Measurements from ENCODE around the gene CADM3.

The CADM3 gene

DNA sequence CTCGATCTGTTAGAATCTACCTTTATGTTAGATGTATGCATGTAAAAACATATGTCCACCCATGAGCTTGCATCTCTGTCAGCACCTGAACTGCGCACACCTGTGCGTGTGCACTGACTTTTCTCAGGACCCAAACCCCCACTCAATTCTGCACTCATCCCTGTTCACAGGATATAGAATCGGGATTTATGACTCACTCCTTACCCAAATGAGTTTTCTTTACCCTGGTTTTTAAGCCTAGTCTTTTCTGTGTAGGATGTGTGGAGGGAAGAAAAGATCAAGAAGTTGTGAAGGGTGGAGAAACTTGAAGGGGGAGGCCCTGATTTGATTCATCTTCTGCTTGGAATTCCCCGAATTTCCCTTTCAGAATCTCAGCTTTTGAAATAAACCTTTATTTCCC lies 35.7 kb downstream of the CADM3 start:
- TF ChIP-seq SIN3A (IDR thresholded peaks at IDR 0.05; ENCODE audit: borderline replicate concordance, insufficient read depth, low read length) (no peak), TAF1 (IDR thresholded peaks at IDR 0.05; ENCODE audit: borderline replicate concordance, insufficient read depth, low read length) (no peak), FOXP2 (optimal IDR thresholded peaks at IDR 0.05; ENCODE audit: borderline replicate concordance, extremely low read depth, extremely low read length, insufficient read depth) (no peak), REST (IDR thresholded peaks at IDR 0.05; ENCODE audit: insufficient read depth in 1 of 2, low read depth in 2 of 2, low read length in 2 of 2) (no peak), POLR2AphosphoS5 (IDR thresholded peaks at IDR 0.05; ENCODE audit: low read depth, low read length) (no peak)

GRCh38 chr1:159207774-159208173 lies 36.4 kb downstream of the CADM3 start:
- TF ChIP-seq TAF1 (IDR thresholded peaks at IDR 0.05; ENCODE audit: borderline replicate concordance, insufficient read depth, low read length), result no peak
- TF ChIP-seq POLR2AphosphoS5 (IDR thresholded peaks at IDR 0.05; ENCODE audit: low read depth, low read length), result no peak
- no peak for TF ChIP-seq REST (IDR thresholded peaks at IDR 0.05; ENCODE audit: insufficient read depth in 1 of 2, low read depth in 2 of 2, low read length in 2 of 2)
- TF ChIP-seq FOXP2 (optimal IDR thresholded peaks at IDR 0.05; ENCODE audit: borderline replicate concordance, extremely low read depth, extremely low read length, insufficient read depth), result no peak

- no peak for TF ChIP-seq FOXP2 (optimal IDR thresholded peaks at IDR 0.05; ENCODE audit: borderline replicate concordance, extremely low read depth, extremely low read length, insufficient read depth)
- TF ChIP-seq REST (IDR thresholded peaks at IDR 0.05; ENCODE audit: insufficient read depth in 1 of 2, low read depth in 2 of 2, low read length in 2 of 2), result peak in 1 of 2 experiments; percentile 80; a peak in 2 of 4 replicates
Measured at GRCh38 chr1:159208175-159208825, 36.9 kb downstream of the CADM3 start.

GRCh38 chr1:159209061-159209460 lies 37.6 kb downstream of the CADM3 start:
- TF ChIP-seq POLR2AphosphoS5 (IDR thresholded peaks at IDR 0.05; ENCODE audit: low read depth, low read length), result no peak
- no peak for TF ChIP-seq TAF1 (IDR thresholded peaks at IDR 0.05; ENCODE audit: borderline replicate concordance, insufficient read depth, low read length)
- TF ChIP-seq REST (IDR thresholded peaks at IDR 0.05; ENCODE audit: insufficient read depth in 1 of 2, low read depth in 2 of 2, low read length in 2 of 2), result no peak
- no peak for TF ChIP-seq FOXP2 (optimal IDR thresholded peaks at IDR 0.05; ENCODE audit: borderline replicate concordance, extremely low read depth, extremely low read length, insufficient read depth)
- TF ChIP-seq SIN3A (IDR thresholded peaks at IDR 0.05; ENCODE audit: borderline replicate concordance, insufficient read depth, low read length), result no peak
